Liver (tissue), 9 donors: Measurements from ENCODE around the gene SIPA1L2. TPM values are rescaled to one million over a fixed set of nuclear protein-coding genes. Genes with fewer than 3 reads are reported as not detected.

Source experiments
- DNase-seq: peaks from one replicate; pipeline ENCODE4 v3.0.0-alpha.2; 2017; ENCODE audit warnings: low spot score
- H3K27ac ChIP-seq, 2 donors: one replicate each; pipeline ENCODE4 v1.7.0; 2013; ENCODE audit warnings: inconsistent platforms in 2 of 2, low read length in 2 of 2, control low read depth in 1 of 2, low read depth in 1 of 2, mild to moderate bottlenecking in 1 of 2
- H3K27me3 ChIP-seq, 4 donors: one replicate each; pipeline versions ENCODE4 v1.6.1 to v1.7.0; 2013; ENCODE audit warnings: low read length in 3 of 4, inconsistent platforms in 1 of 4, mild to moderate bottlenecking in 1 of 4, moderate library complexity in 1 of 4; ENCODE audit not compliant: control insufficient read depth in 4 of 4, insufficient read depth in 4 of 4
- H3K36me3 ChIP-seq, 4 donors: one replicate each; pipeline versions ENCODE4 v1.6.1 to v1.7.0; 2013; ENCODE audit warnings: low read length in 3 of 4, mild to moderate bottlenecking in 3 of 4, low read depth in 1 of 4, moderate library complexity in 1 of 4; ENCODE audit not compliant: control insufficient read depth in 4 of 4, insufficient read depth in 3 of 4
- H3K4me1 ChIP-seq, 4 donors: one replicate each; pipeline versions ENCODE4 v1.6.1 to v1.7.0; 2013; ENCODE audit warnings: low read length in 3 of 4, mild to moderate bottlenecking in 3 of 4, moderate library complexity in 1 of 4; ENCODE audit not compliant: control insufficient read depth in 4 of 4, insufficient read depth in 4 of 4
- H3K4me3 ChIP-seq, 3 donors: one replicate each; pipeline versions ENCODE4 v1.6.1 to v1.7.0; 2013; ENCODE audit warnings: low read length in 3 of 3, control low read depth in 1 of 3, low read depth in 1 of 3, mild to moderate bottlenecking in 1 of 3
- H3K9ac ChIP-seq, 2 donors: one replicate each; pipeline ENCODE4 v1.7.0; 2013; ENCODE audit warnings: low read length in 2 of 2, mild to moderate bottlenecking in 2 of 2, moderate library complexity in 2 of 2, control low read depth in 1 of 2, low read depth in 1 of 2
- H3K9me3 ChIP-seq, 4 donors: one replicate each; pipeline versions ENCODE4 v1.6.1 to v1.7.0; 2013; ENCODE audit warnings: low read length in 3 of 4; ENCODE audit not compliant: control insufficient read depth in 4 of 4
- CTCF ChIP-seq: fragments of 150-350 bp; IDR thresholded peaks from 2 replicates; pipeline ENCODE4 v1.5.1; 2017; ENCODE audit warnings: improper control_type of control experiment, low read depth, low read length; ENCODE audit not compliant: missing input control
- EGR1 ChIP-seq, 2 donors: IDR thresholded peaks; 2 replicates each; pipeline ENCODE4 v1.6.1; 2016 to 2018; ENCODE audit warnings: antibody characterized with exemption in 2 of 2, low read depth in 2 of 2
- FOXA1 ChIP-seq: IDR thresholded peaks from 2 replicates; pipeline ENCODE4 v1.6.1; 2016; ENCODE audit warnings: antibody characterized with exemption
- FOXA2 ChIP-seq: IDR thresholded peaks from 2 replicates; pipeline ENCODE4 v1.6.1; 2016; ENCODE audit warnings: antibody characterized with exemption
- HNF4A ChIP-seq, 2 donors: conservative IDR thresholded peaks; 2 replicates each; pipeline ENCODE4 v1.6.1; 2016; ENCODE audit warnings: antibody characterized with exemption in 2 of 2, mild to moderate bottlenecking in 2 of 2
- HNF4G ChIP-seq: IDR thresholded peaks from 2 replicates; pipeline ENCODE4 v1.6.1; 2016; ENCODE audit warnings: antibody characterized with exemption
- JUND ChIP-seq, 2 donors: IDR thresholded peaks; 2 replicates each; pipeline ENCODE4 v1.6.1; 2016; ENCODE audit warnings: antibody characterized with exemption in 2 of 2
- RAD21 ChIP-seq, 2 donors: IDR thresholded peaks; 2 replicates each; pipeline ENCODE4 v1.6.1; 2016; ENCODE audit warnings: antibody characterized with exemption in 2 of 2, mild to moderate bottlenecking in 2 of 2
- RXRA ChIP-seq, 2 donors: IDR thresholded peaks; 2 replicates each; pipeline ENCODE4 v1.6.1; 2017 to 2018; ENCODE audit warnings: antibody characterized with exemption in 2 of 2, mild to moderate bottlenecking in 1 of 2
- SP1 ChIP-seq: IDR thresholded peaks from 2 replicates; pipeline ENCODE4 v1.6.1; 2018; ENCODE audit warnings: antibody characterized with exemption, mild to moderate bottlenecking
- TAF1 ChIP-seq: conservative IDR thresholded peaks from 2 replicates; pipeline ENCODE4 v1.6.1; 2016; ENCODE audit warnings: antibody characterized with exemption, mild to moderate bottlenecking
- WGBS: extraction: QIAGEN DNeasy Blood & Tissue Kit; methylation state at CpG from one replicate; pipeline ENCODE4 v1.1.7; 2013; 5-methylcytosine and 5-hydroxymethylcytosine counted together
- polyA plus RNA-seq, 2 donors: library from polyadenylated mRNA; stranded (reverse) in 1 of 2; unstranded in 1 of 2; fragments of 200-250 nt in 1 of 2; fragments of >200 nt in 1 of 2; fragmentation: Nextera tagmentation in 1 of 2; extraction: Ambion mirVana in 1 of 2; gene quantifications; one replicate each; pipeline versions ENCODE4 v1.2.1 to v1.2.3, GENCODE V29; 2013 to 2015
- total RNA-seq, 2 donors: library from RNA; depleted of rRNA; stranded (reverse); fragments of >200 nt; gene quantifications; one replicate each; pipeline ENCODE4 v1.2.3, GENCODE V29; 2014
- TF ChIP-seq, protein P1 (sequence below): IDR thresholded peaks from 2 replicates; pipeline ENCODE4 v1.6.1; 2016; ENCODE audit warnings: antibody characterized with exemption, mild to moderate bottlenecking
- TF ChIP-seq, protein P2 (sequence below): IDR thresholded peaks from 2 replicates; pipeline ENCODE4 v1.6.1; 2016; ENCODE audit warnings: antibody characterized with exemption
- TF ChIP-seq, protein P3 (sequence below): IDR thresholded peaks from 2 replicates; pipeline ENCODE4 v1.6.1; 2016; ENCODE audit warnings: antibody characterized with exemption
- donor health status: healthy.
- donor health status: healthy.
- donor health status: healthy.
- donor health status: healthy.
- donor health status: healthy.

The SIPA1L2 gene
- total and polyA plus RNA-seq, 4 donors, result 1.9 to 18.5 (median 4.0) TPM

DNA sequence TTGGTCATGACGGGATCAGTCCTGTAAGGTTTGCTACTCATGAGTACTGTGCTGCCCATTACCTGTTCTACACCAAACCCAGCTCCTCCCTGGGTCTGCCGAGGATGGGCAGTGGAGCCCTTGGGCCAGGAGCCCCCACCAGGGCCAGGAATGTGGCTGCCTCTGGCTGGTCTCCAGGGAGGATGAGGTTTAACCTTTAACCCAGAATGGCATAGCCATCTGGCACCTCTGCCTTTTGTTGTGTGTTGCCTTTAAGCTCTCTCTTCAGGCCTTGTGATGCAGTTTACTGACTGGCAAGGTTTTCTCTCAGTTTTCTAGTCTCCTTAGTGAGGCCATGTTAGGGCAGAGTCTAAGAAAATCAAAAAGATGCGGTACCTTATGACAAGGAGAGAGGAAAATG, 38.6 kb downstream of the SIPA1L2 start:
- TF ChIP-seq TAF1 (no peak), RAD21 (IDR thresholded peaks at IDR 0.05) (no peak), HNF4A (conservative IDR thresholded peaks at IDR 0.05) (no peak), FOXA2 (no peak), FOXA1 (no peak), JUND (IDR thresholded peaks at IDR 0.05) (no peak), SP1 (no peak), RXRA (IDR thresholded peaks at IDR 0.05) (no peak), CTCF (no peak), HNF4G (no peak), EGR1 (IDR thresholded peaks at IDR 0.05; ENCODE audit: low read depth in 2 of 2) (no peak)
- TF ChIP-seq, protein P1, sequence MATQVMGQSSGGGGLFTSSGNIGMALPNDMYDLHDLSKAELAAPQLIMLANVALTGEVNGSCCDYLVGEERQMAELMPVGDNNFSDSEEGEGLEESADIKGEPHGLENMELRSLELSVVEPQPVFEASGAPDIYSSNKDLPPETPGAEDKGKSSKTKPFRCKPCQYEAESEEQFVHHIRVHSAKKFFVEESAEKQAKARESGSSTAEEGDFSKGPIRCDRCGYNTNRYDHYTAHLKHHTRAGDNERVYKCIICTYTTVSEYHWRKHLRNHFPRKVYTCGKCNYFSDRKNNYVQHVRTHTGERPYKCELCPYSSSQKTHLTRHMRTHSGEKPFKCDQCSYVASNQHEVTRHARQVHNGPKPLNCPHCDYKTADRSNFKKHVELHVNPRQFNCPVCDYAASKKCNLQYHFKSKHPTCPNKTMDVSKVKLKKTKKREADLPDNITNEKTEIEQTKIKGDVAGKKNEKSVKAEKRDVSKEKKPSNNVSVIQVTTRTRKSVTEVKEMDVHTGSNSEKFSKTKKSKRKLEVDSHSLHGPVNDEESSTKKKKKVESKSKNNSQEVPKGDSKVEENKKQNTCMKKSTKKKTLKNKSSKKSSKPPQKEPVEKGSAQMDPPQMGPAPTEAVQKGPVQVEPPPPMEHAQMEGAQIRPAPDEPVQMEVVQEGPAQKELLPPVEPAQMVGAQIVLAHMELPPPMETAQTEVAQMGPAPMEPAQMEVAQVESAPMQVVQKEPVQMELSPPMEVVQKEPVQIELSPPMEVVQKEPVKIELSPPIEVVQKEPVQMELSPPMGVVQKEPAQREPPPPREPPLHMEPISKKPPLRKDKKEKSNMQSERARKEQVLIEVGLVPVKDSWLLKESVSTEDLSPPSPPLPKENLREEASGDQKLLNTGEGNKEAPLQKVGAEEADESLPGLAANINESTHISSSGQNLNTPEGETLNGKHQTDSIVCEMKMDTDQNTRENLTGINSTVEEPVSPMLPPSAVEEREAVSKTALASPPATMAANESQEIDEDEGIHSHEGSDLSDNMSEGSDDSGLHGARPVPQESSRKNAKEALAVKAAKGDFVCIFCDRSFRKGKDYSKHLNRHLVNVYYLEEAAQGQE, result no peak
- TF ChIP-seq, protein P2, sequence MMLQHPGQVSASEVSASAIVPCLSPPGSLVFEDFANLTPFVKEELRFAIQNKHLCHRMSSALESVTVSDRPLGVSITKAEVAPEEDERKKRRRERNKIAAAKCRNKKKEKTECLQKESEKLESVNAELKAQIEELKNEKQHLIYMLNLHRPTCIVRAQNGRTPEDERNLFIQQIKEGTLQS, result no peak
- TF ChIP-seq, protein P3, sequence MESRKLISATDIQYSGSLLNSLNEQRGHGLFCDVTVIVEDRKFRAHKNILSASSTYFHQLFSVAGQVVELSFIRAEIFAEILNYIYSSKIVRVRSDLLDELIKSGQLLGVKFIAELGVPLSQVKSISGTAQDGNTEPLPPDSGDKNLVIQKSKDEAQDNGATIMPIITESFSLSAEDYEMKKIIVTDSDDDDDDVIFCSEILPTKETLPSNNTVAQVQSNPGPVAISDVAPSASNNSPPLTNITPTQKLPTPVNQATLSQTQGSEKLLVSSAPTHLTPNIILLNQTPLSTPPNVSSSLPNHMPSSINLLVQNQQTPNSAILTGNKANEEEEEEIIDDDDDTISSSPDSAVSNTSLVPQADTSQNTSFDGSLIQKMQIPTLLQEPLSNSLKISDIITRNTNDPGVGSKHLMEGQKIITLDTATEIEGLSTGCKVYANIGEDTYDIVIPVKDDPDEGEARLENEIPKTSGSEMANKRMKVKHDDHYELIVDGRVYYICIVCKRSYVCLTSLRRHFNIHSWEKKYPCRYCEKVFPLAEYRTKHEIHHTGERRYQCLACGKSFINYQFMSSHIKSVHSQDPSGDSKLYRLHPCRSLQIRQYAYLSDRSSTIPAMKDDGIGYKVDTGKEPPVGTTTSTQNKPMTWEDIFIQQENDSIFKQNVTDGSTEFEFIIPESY, result no peak
- DNase-seq, result no peak
- 94% methylated on average over 3 of the region's 3 CpGs for WGBS

DNA sequence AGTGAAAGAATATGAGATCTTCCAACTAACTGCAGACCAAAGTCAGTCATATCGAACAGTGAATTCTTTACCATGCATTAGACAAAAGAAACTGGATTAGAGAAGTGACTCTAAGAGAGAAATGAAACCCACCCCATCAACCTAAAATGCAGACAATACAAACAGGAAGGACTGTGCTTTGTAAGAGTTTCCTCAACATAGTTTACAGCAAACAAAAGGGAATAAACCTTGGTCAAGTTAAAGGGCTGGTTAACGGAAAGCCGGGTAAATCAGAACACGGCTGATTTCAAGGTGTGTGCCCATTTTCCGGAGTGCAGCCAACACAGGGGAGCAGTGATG, 39.2 kb downstream of the SIPA1L2 start:
- Histone ChIP-seq H3K36me3 (no peaks in the 10 kb centered on the region), H3K4me3 (no peak overlapping the region), H3K27ac (no peak overlapping the region), H3K4me1 (no peaks in the 10 kb centered on the region), H3K9me3 (no peaks in the 10 kb centered on the region), H3K27me3 (no peaks in the 10 kb centered on the region), H3K9ac (no peak overlapping the region)
- WGBS, result 81% methylated on average over 5 of the region's 5 CpGs
- DNase-seq, result no peak
- TF ChIP-seq RXRA (IDR thresholded peaks at IDR 0.05), result no peak

More for the DNA sequence above, 38.6 kb downstream of the SIPA1L2 start:
- Histone ChIP-seq H3K4me3 (no peak overlapping the region), H3K36me3 (no peaks in the 10 kb centered on the region), H3K27ac (no peak overlapping the region), H3K27me3 (no peaks in the 10 kb centered on the region), H3K4me1 (no peaks in the 10 kb centered on the region), H3K9me3 (no peaks in the 10 kb centered on the region), H3K9ac (no peak overlapping the region)
